Urothelium cell line (cell line): Measurements from ENCODE around the gene IGSF8.
A peak's percentile ranks its signal among the peaks of the same experiment; 100 is the strongest.

Source experiments
- DNase-seq: peaks from one replicate; pipeline ENCODE4 v3.0.0; 2011; ENCODE audit warnings: low spot score, mixed read lengths
- FAIRE-seq: peaks from 2 replicates; lab custom pipeline; 2011; peaks lifted over from hg19 to GRCh38; lab: Jason Lieb, UNC

Gene IGSF8

DNA sequence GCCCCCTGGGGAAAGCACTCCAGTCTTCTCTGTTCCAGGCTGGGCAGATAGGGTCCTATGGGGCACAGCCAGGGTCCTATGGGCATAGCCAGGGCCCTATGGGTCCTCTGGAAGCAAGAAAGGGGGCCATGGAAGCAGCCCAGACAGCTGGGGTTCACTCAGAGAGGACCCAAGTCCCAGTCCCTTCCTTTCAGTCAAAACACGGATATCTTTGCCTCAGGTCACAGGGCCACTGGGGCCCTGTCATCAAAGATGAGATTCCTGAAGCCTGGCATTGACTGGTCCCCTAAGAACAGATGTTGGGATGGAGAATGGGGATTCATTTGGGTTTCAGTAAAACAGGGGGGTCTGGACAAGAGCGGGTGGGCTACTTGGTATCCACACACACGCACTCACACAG lies 8.5 kb downstream of the IGSF8 start:
- FAIRE-seq (no peak), DNase-seq (no peak)

DNA sequence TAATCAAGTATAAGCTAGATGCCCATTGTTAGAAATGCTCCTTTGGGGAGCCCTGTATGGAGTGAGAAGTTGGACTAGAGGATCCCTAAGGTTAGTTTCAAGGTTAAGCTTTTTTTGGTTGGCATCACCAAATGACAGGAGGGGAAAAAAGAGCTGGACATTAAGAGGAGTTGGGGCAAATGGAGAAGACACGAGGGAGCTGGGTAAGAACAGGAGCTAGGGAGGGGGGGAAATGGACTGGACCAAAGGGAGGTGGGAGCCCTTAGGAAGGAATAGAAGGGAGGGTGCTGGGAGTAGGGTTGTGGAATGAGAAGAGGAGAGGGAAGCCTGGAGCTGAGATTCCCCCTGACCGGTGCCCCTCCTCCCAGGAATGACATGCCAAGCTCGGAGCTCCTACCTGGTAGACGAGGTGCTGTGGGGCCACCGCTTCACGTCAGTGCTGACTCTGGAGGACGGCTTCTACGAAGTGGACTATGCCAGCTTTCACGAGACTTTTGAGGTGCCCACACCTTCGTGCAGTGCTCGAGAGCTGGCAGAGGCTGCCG lies 11.2 kb downstream of the IGSF8 start:
- DNase-seq = no peak
- FAIRE-seq = no peak

DNA sequence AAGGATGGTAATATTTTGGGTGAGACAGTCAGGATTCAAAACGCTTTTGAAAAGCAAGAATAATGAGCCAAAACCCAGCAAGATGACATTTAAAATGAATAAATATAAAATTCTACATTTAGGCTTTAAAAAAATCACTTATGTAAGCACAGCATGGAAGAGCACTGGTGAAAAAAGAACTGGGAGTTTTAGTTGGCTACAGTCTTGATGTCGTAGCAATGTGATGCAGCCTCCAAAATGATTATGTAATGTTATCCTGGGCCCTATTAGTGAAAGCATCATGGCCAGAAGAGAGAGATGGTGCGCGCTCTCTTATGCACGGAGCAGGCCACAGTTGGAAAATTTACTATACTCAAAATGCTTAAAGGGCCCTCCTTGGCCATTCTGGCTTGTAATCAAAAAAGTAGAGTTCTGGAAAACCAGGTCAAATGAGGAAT lies 11.9 kb downstream of the IGSF8 start:
- FAIRE-seq = no peak

DNA sequence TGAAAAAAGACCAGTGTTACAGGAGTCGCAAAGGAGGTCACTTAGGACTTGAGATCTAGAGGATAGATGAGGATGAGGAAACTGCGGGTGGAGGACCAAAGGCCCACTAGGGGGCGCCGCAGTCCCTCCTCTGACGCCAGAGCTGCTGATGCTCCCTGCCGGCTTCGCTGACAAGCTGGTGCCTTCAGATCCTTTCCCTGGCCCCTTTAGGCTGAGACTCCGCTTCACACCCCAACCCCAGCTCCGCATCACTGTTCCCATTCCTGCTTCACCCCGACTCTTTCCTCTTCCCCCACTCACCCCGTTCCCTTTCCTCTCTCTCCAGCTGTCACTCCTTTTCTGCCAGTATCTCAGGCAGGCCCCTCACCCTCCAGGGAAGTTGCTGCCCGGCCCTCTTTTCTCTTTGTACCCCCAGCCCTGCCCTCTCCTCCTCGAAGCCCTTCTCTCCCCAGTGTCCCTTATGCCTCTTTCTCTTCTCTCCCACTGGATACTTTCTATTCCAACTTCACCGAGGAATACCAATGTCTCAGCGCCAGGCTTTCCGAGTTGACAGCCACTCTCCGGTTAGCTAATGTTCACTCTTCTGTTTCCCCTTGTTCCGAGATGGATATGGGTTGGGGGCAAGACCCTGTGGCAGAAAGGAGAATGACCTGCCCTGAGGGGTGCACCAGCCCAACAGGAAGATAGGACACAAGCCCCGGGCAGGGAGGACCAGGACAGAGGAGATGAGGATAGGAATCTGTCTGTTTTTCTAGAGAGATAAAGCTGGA lies 12.5 kb downstream of the IGSF8 start:
- DNase-seq (peak; percentile 82), FAIRE-seq (peak; percentile 23)

More for the DNA sequence above, 11.9 kb downstream of the IGSF8 start:
- DNase-seq = no peak

DNA sequence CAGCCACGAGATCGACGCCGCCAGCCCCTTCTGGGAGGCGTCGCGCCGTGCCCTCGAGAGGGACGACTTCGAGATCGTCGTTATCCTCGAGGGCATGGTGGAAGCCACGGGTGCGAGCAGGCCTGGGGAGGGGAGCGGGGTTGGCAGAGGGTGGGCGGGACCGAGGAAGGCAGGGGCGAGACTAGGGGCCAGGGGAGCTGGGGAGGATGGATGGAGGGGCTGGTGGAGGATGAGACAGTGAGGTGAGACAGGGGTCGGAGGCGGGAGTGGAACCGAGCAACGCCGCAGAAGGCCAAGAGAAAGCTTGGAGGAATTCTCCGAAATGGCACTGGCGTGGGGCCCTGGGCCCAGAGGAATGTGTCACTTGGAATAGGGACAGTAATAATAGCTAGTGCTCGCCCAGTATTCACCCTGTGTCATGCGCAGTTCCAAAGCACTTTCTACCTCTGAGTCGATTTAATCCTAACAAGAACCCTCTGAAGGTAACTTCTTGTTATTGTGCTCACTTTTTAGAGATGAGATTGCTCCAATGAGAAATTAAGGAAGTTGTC lies 13.6 kb downstream of the IGSF8 start:
- DNase-seq = no peak
- FAIRE-seq = no peak

DNA sequence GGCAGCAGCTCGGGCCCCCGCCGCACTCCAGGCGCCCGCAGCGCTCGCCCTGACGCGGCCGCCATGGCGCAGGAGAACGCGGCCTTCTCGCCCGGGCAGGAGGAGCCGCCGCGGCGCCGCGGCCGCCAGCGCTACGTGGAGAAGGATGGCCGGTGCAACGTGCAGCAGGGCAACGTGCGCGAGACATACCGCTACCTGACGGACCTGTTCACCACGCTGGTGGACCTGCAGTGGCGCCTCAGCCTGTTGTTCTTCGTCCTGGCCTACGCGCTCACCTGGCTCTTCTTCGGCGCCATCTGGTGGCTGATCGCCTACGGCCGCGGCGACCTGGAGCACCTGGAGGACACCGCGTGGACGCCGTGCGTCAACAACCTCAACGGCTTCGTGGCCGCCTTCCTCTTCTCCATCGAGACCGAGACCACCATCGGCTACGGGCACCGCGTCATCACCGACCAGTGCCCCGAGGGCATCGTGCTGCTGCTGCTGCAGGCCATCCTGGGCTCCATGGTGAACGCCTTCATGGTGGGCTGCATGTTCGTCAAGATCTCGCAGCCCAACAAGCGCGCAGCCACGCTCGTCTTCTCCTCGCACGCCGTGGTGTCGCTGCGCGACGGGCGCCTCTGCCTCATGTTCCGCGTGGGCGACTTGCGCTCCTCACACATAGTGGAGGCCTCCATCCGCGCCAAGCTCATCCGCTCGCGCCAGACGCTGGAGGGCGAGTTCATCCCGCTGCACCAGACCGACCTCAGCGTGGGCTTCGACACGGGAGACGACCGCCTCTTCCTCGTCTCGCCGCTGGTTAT lies 14.2 kb downstream of the IGSF8 start:
- FAIRE-seq (no peak), DNase-seq (no peak)

DNA sequence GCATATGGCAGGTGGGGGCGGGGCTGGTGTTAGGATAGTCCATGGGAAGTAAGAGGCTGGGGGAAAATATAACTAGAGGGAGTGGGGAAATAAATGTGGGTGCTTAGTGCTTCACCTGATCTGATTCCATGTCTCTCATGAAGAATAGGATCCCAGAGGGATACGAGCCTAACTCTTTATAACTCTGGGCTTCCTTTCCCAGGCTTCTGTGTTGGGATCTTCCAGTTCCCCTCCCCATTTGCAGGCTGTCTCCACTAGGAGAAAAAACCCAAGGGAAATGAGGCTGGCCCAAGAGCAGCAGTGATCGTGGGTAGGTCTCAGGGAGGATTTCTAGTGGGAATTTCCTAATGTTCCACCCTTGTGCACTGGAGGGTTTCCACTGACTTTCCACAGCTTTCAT lies 15.5 kb downstream of the IGSF8 start:
- DNase-seq (no peak), FAIRE-seq (no peak)

DNA sequence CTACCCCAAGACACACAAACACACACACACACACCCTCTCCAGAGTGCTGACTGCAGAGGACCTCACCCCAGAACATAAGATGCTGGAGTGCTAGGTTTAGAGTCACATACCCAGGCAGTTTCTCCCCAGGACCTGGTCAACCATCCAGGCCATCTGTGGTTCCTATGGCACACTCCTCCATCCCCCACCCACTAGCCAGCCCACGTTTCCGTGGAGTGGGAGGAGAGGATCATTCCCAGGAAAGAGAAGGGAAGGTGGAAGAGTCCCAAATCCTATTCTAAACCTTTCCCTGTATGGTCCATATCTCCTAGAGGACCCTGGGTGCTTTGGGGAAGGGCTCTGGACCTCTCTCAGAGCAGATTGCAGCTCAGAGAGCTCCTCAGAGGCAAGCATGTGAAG lies 15.9 kb downstream of the IGSF8 start:
- DNase-seq (no peak), FAIRE-seq (no peak)

DNA sequence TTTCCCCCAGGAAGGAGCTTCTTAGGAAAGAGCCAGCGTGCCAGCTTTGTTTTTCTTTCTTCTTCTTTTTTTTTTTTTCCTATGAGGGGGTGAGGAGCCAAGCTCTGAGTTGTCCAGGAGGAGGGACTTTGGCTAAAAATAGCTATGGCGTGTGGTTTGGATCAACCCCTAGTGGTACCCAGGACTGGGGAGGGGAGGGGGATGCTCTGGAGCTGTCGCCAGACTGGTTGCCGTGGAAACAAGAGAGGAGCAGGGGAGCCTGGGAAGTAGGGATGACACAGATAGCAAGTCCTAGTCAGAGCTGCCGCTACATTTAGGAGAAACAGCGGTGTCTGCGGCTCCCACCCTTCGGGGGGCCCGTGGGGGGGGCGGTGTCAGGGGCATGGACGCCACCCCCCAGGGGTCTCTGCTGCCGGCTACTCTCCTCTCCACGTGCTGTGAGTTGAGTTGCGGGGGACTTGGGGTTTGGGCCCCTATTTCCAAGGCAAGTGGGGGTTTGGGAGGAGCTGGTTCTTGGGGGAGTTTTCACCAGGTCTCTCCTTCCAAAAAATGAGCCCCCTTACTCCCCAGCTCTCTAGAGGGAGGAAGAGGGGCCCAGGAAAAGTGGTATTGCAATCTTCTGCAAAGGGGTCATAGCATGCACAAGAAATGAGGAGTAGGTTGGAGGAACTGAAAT lies 17.0 kb downstream of the IGSF8 start, which contains the start of gene KCNJ9:
Gene KCNJ9 (plus strand): TSS at position 278 of the 676 bp plus-strand sequence. CDS start 2,493 bp downstream, outside the sequence.
- DNase-seq (peak; percentile 25), FAIRE-seq (no peak)

DNA sequence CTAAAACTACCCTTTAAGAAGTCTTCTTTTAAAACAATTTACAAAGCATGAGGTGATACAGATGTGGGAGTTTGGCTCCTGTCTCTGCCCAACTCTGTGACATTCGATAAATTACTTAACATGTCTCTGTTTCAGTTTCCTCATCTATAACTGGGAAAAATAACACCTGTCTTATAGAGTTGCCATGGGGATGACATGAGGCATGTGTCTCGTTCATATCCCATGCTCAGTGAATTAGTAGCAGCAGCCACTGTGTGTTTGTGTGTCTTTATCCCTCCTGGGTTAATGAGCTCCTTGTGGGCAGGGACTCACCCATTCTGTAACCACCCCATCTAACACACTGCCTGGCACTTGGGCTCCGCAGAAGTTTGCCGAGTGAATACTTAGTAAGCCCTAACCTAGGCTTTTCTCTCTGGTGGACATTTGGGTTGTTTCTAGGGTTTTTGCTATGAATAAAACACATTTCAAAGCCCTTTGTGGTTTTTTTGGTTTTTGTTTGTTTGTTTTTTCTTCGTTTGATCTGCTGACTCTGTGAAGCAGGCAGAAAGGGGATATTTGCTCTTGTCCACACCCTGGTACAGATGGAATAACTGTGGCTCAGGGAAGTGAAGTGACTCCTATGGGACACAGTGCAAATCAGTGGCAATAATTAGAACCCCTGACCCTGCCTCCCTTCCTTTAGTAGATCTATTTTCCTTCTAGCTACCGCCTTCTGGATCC lies 17.9 kb downstream of the IGSF8 start:
- no peak for DNase-seq
- no peak for FAIRE-seq

DNA sequence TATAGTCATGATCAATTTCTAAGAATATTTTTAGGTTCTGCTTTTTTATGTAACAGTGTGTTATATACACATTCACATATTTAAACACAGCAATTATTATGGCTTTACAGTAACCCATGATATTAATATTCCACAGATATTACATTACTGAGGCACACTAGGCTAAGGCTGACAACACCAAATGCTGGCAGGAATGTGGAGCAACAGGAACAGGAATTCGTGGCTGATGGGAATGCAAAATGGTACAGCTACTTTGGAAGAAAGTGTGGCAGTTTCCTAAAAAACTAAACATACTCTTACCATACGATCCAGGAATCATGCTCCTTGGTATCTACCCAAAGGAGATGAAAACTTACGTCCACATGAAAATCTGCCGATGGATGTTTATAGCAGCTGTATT lies 19.0 kb downstream of the IGSF8 start:
- DNase-seq = no peak

DNA sequence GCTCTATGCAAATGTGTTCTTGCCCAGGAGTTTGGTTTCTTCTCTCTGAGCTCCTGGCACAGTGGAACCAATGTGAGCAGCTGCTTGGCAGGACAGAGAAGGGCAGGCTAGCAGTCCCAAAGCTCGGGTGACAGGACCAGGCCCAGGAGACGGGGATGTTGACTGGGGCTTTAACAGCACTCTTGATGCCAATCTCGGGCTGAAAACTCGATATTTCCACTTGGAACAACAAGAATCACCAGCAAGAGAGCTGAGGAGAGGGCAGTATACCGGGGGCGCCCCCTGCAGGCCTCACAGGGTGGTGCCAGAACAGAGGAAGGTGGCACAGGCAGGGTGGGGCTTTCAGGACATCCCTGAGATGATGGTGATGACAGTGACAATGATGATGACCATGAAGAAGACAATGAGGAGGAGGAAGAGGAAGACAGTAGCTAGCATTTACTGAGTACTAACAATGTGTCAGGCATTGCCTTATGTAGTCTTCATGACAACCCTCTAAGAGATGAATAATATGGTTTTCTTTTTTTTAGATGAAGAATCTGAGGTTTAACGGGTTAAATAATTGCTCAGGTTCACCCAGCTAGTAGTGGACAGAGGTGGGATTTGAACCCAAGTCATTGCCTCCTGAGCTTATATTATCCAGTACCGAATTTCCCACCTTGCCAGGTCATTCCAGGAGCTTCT lies 19.8 kb downstream of the IGSF8 start:
- DNase-seq = peak; percentile 42

More for the DNA sequence above, 19.0 kb downstream of the IGSF8 start:
- FAIRE-seq = no peak

DNA sequence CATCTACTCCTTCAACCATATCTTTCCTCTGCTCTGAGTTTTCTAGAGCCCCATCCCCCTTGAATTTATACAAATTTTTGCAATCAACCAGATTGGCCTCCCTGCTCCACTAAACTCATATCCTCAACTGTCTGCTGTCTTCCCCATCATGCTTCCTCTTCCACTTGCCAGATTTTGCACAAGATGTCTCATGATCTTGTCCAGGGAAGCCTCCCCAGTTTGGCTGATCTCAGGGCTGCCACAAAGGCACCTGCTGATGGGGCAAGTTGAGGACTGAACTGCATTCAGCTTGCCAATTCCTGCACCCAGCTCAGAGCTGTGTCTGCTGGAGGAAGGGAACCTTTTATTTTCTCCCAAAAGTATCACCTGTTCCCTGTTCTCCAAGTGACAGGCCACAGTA lies 20.9 kb downstream of the IGSF8 start:
- FAIRE-seq = no peak
- DNase-seq = no peak

More for the DNA sequence above, 19.8 kb downstream of the IGSF8 start:
- no peak for FAIRE-seq

DNA sequence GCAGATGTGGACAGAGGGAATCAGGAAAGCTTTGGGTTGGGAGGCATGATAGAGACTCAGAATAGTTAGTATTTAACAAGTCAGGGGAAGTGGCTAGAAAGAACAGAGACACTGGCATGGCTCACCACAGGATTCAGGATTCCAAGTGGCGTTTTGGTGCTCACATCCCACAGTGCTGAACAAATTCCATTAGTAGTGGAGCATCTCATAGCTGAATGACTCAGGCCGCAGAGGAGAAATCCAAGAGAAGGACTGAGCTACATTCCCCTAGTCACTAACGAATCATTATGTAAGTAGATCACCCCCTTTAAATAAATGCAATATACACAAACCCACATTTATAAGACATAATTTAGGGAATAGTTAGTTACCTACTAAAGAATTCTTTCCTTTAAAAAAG lies 22.1 kb downstream of the IGSF8 start:
- DNase-seq = no peak
- FAIRE-seq = no peak

DNA sequence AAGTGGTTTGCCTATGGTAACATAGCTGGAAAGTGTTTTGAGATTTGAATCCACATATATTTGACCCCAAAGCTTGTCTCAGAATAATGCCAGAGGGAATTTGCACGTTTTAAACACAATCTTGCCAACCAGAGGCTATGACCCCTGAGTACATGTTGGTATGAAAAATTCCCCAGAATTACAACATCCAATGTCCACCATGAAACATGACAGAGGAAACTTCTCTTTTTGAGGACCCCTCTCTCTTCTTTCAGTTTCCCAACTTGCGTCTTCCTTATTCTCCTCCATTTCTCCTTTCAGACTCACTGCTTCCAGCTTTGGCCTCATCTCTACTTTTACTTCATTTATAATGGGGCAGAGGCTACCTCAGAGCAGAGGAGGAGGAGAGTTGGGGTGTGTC lies 22.6 kb downstream of the IGSF8 start:
- no peak for DNase-seq
- FAIRE-seq = no peak

DNA sequence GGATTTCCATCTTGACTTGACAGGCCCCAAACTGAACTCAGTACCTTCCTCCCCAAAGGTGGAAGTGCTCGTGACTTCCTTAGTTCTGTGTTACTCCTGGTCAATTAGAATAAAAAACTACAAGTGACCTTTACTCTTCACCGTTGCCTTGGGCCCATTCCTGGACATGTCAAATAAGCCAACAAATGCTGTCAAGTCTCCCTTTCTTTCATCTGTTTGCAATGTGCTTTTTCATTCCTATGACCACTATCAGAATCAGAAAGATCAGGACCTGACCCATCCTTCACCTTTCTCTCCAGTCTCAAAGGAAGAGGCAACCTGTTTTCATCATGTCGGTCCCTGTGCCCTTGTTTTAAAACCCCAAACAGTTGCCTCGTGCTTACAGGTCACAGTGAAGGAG lies 23.6 kb downstream of the IGSF8 start:
- DNase-seq (no peak), FAIRE-seq (no peak)

DNA sequence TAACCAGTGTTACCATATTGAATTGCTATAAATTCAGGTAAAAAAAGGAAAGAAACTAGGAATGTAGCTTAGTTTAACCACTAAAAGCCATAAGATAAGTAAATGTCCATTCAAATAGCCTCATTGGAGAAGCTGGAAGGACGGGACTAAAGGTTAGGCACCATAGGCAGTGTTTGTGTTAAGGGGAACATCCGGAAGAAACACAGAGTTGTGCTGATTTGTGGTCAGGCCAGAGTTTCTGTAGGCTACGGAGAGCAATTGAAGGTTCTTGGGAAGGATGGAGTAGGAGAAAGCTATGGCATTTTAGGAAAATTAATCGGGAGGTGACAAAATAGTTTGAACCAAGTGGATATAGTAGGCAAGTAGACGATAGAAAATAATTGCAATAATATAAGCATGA lies 27.1 kb downstream of the IGSF8 start:
- no peak for FAIRE-seq
- DNase-seq = no peak

DNA sequence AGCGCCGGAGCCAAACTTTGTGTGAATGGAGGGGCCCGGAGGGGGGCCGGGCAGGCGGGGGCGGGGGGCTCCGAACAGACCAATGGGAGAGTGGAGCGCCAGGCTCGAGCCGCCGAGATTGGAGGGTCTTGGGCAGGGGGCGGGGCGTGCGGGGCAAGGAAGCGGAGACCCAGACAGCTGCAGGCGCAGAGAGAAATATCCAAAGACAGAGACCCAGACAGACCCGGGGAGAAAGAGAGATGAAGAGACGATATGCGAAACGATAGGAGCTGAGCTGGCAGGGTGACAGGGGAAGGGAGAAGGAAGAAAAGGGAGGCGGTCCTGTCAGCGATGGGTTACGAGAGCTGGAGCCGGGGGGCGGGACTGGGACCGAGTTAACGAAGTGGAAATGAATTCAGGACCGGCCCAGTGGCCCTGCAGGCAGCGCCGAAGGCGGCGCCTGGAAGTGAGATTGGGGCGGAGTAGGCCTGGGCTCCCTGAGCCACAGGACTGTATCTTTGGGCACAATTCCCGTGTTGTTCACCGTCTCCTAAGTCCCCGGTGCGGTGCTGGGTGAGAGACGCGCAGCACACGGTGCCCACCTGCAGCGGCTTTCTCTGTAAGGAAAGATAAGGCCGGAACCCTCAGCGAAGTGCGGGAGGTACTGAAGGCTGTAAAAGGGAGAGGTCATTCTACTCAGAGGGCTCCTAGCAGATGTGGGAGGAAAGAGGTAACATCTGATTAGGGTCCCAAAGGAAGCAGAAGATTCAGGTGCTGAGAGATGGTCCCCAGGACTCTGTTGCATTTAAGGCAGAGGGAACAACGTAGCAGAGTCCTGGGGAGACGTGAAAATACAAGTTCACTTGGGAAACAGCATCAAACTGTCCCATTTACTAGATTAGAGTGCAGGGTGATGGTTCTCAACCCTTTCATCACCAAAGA lies 27.9 kb downstream of the IGSF8 start:
- FAIRE-seq (no peak), DNase-seq (peak; percentile 90)
